Measurements from ENCODE around the gene HDAC2. TPM values are rescaled to one million over a fixed set of nuclear protein-coding genes. Genes with fewer than 3 reads are reported as not detected.
A peak's percentile ranks its signal among the peaks of the same experiment; 100 is the strongest.

HDAC2 gene
- total RNA-seq, 2 experiments from 2014 or later: 29.9 to 40.8 TPM

DNA sequence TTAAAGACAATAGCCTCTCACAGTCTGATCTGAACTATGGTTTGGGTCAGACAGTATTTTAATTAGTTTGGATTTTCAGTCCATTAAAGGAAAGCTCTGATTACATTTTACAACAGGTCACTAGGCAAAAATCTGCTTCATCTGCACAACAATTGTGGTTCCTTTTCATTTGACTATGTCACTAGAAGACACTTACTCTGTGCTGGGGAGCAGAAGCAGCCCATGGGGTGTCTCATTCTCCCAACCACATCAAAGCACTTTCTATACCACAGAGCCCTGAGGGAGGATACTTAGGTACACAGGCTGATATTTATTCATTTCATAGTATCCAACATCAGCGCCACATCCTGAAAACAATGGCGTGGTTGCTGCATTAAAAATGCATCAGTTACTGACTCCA is 36.6 kb upstream of the HDAC2 start:
- TF ChIP-seq, protein P1, sequence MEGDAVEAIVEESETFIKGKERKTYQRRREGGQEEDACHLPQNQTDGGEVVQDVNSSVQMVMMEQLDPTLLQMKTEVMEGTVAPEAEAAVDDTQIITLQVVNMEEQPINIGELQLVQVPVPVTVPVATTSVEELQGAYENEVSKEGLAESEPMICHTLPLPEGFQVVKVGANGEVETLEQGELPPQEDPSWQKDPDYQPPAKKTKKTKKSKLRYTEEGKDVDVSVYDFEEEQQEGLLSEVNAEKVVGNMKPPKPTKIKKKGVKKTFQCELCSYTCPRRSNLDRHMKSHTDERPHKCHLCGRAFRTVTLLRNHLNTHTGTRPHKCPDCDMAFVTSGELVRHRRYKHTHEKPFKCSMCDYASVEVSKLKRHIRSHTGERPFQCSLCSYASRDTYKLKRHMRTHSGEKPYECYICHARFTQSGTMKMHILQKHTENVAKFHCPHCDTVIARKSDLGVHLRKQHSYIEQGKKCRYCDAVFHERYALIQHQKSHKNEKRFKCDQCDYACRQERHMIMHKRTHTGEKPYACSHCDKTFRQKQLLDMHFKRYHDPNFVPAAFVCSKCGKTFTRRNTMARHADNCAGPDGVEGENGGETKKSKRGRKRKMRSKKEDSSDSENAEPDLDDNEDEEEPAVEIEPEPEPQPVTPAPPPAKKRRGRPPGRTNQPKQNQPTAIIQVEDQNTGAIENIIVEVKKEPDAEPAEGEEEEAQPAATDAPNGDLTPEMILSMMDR (IDR thresholded peaks at IDR 0.05): no peak
- Mint-ChIP-seq H3K9me3 (no peaks in the 10 kb centered on the region), H3K27ac (no peak overlapping the region), H3K4me3 (no peak overlapping the region), H3K4me1 (ENCODE audit: low read depth) (peaks cover 14% of the 10 kb centered on the region), H3K27me3 (peaks cover 27% of the 10 kb centered on the region), H3K36me3 (ENCODE audit: low read depth) (no peaks in the 10 kb centered on the region)
- Histone ChIP-seq H3K4me3 (ENCODE audit: low read length) (no peak overlapping the region), H3K36me3 (ENCODE audit: insufficient read depth, low read length) (no peaks in the 10 kb centered on the region), H3K4me1 (ENCODE audit: insufficient read depth, low read length) (peaks cover 3% of the 10 kb centered on the region), H3K27ac (ENCODE audit: low read depth in 1 of 2, low read length in 2 of 2) (no peak overlapping the region), H3K27me3 (ENCODE audit: control insufficient read depth in 1 of 2, insufficient read depth in 2 of 2, low read length in 2 of 2) (peaks cover 0 to 2% of the 10 kb centered on the region in 2 experiments), H3K9me3 (ENCODE audit: control insufficient read depth in 1 of 2, insufficient read depth in 1 of 2, low read length in 2 of 2) (no peaks in the 10 kb centered on the region)
- peak; percentile 68 for ATAC-seq (ENCODE audit: poor library complexity)
- ChIA-PET CTCF (no interaction called here), POLR2A (no interaction called here)
- peak in 7 of 14 experiments; percentile 2 to 66 (median 18) for DNase-seq
- intact Hi-C loops (cut with DNase I, micrococcal nuclease): no loop called here

DNA sequence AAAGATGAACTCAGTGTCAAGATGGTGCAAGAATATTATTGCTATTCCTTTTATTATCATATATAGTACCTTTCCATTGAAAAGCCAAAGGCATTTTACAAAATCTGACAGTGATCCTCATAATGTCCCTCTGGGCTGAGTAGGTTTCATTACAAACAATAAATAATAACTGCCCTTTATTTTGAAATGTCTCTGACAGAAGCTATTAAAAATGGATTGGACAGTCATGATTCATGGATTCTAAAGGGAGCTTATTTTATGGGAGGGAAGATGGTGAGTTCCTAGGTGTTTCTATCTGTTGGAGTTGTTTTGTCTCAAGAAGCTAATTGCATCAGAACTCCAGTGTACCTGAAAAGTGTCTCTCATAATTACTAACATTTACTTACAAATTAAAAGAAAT is 30.4 kb upstream of the HDAC2 start:
- peaks cover 5 to 6% of the 10 kb centered on the region in 2 experiments for H3K27me3 ChIP-seq (ENCODE audit: control insufficient read depth in 1 of 2, insufficient read depth in 2 of 2, low read length in 2 of 2)
- Mint-ChIP-seq H3K36me3 (ENCODE audit: low read depth) (no peaks in the 10 kb centered on the region), H3K4me1 (ENCODE audit: low read depth) (no peaks in the 10 kb centered on the region), H3K9me3 (no peaks in the 10 kb centered on the region), H3K27ac (no peak overlapping the region), H3K4me3 (no peak overlapping the region), H3K27me3 (peaks cover 20% of the 10 kb centered on the region)
- no peaks in the 10 kb centered on the region for H3K36me3 ChIP-seq (ENCODE audit: insufficient read depth, low read length)
- H3K4me3 ChIP-seq (ENCODE audit: low read length): no peak overlapping the region
- H3K27ac ChIP-seq (ENCODE audit: low read depth in 1 of 2, low read length in 2 of 2): no peak overlapping the region
- intact Hi-C loops (cut with DNase I, micrococcal nuclease): no loop called here
- H3K9me3 ChIP-seq (ENCODE audit: control insufficient read depth in 1 of 2, insufficient read depth in 1 of 2, low read length in 2 of 2): no peaks in the 10 kb centered on the region
- ATAC-seq (ENCODE audit: poor library complexity) (no peak), DNase-seq (no peak)
- CTCF ChIA-PET: no interaction called here
- TF ChIP-seq, protein P1 (IDR thresholded peaks at IDR 0.05): no peak
- POLR2A ChIA-PET: no interaction called here
- no peaks in the 10 kb centered on the region for H3K4me1 ChIP-seq (ENCODE audit: insufficient read depth, low read length)

DNA sequence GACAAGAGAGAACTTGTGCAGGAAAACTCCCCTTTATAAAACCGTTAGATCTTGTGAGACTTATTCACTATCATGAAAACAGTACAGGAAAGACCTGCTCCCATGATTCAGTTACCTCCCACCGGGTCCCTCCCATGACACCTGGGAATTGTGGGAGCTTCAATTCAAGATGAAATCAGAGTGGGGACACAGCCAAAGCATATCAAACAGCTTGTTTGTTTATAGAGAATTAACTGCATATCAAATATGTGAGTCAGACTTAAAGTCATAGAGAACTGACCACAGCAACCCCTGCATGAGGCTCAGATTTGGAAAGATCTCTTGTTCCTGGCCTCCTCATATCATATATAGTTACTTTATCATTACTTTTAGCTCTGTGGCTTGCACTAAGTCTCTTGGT is 29.1 kb upstream of the HDAC2 start:
- TF ChIP-seq, protein P1 (IDR thresholded peaks at IDR 0.05): no peak
- no peak for DNase-seq
- Mint-ChIP-seq H3K4me3 (no peak overlapping the region), H3K4me1 (ENCODE audit: low read depth) (no peaks in the 10 kb centered on the region), H3K27ac (no peak overlapping the region), H3K9me3 (no peaks in the 10 kb centered on the region), H3K27me3 (peaks cover 21% of the 10 kb centered on the region), H3K36me3 (ENCODE audit: low read depth) (no peaks in the 10 kb centered on the region)
- H3K36me3 ChIP-seq (ENCODE audit: insufficient read depth, low read length): no peaks in the 10 kb centered on the region
- H3K27me3 ChIP-seq (ENCODE audit: control insufficient read depth in 1 of 2, insufficient read depth in 2 of 2, low read length in 2 of 2): peaks cover 4 to 5% of the 10 kb centered on the region in 2 experiments
- intact Hi-C loops (cut with DNase I, micrococcal nuclease): no loop called here
- ChIA-PET CTCF (no interaction called here), POLR2A (no interaction called here)
- H3K4me1 ChIP-seq (ENCODE audit: insufficient read depth, low read length): no peaks in the 10 kb centered on the region
- no peak overlapping the region for H3K4me3 ChIP-seq (ENCODE audit: low read length)
- H3K9me3 ChIP-seq (ENCODE audit: control insufficient read depth in 1 of 2, insufficient read depth in 1 of 2, low read length in 2 of 2): no peaks in the 10 kb centered on the region
- H3K27ac ChIP-seq (ENCODE audit: low read depth in 1 of 2, low read length in 2 of 2): no peak overlapping the region
- ATAC-seq (ENCODE audit: poor library complexity): no peak

Measured in CD4-positive, alpha-beta T cell (primary cell).